Liver (tissue), 2 donors: ENCODE measurements around the gene MYOM1.

Experiments
- YY1 ChIP-seq: IDR thresholded peaks from 2 replicates; pipeline ENCODE4 v1.6.1; 2016; ENCODE audit warnings: antibody characterized with exemption, mild to moderate bottlenecking
- TF ChIP-seq, protein P1 (sequence below): fragments of 150-350 bp; IDR thresholded peaks from 2 replicates; pipeline ENCODE4 v1.5.1; 2017; ENCODE audit warnings: improper control_type of control experiment, low read depth, low read length; ENCODE audit not compliant: missing input control
- donor health status: healthy.

DNA sequence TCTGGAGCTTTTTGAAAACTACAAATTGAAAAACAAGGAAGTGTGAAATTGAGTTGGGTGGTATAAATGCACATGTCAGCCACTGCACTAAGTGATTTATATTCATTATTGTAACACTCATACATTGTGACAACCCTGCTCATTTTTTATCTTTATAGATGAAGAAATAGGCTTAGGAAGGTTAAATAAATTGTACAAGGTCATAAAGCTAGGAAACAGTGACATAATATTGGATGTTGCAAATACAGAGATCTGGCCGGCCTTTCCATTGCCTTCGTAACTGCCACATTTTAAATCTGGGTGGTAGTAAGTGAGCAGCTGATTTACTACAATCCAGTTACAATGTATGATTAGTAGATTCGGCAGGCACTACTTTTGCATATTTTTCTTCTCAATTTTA lies 130.2 kb downstream of the MYOM1 start:
- TF ChIP-seq YY1: peak; percentile 16
- TF ChIP-seq, protein P1, sequence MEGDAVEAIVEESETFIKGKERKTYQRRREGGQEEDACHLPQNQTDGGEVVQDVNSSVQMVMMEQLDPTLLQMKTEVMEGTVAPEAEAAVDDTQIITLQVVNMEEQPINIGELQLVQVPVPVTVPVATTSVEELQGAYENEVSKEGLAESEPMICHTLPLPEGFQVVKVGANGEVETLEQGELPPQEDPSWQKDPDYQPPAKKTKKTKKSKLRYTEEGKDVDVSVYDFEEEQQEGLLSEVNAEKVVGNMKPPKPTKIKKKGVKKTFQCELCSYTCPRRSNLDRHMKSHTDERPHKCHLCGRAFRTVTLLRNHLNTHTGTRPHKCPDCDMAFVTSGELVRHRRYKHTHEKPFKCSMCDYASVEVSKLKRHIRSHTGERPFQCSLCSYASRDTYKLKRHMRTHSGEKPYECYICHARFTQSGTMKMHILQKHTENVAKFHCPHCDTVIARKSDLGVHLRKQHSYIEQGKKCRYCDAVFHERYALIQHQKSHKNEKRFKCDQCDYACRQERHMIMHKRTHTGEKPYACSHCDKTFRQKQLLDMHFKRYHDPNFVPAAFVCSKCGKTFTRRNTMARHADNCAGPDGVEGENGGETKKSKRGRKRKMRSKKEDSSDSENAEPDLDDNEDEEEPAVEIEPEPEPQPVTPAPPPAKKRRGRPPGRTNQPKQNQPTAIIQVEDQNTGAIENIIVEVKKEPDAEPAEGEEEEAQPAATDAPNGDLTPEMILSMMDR: no peak
